Measurements from ENCODE around the gene RXRA. TPM values are rescaled to one million over a fixed set of nuclear protein-coding genes. Genes with fewer than 3 reads are reported as not detected.

Gene RXRA
- total RNA-seq, 1 donor from 2014 or later, result 49.4 TPM

DNA sequence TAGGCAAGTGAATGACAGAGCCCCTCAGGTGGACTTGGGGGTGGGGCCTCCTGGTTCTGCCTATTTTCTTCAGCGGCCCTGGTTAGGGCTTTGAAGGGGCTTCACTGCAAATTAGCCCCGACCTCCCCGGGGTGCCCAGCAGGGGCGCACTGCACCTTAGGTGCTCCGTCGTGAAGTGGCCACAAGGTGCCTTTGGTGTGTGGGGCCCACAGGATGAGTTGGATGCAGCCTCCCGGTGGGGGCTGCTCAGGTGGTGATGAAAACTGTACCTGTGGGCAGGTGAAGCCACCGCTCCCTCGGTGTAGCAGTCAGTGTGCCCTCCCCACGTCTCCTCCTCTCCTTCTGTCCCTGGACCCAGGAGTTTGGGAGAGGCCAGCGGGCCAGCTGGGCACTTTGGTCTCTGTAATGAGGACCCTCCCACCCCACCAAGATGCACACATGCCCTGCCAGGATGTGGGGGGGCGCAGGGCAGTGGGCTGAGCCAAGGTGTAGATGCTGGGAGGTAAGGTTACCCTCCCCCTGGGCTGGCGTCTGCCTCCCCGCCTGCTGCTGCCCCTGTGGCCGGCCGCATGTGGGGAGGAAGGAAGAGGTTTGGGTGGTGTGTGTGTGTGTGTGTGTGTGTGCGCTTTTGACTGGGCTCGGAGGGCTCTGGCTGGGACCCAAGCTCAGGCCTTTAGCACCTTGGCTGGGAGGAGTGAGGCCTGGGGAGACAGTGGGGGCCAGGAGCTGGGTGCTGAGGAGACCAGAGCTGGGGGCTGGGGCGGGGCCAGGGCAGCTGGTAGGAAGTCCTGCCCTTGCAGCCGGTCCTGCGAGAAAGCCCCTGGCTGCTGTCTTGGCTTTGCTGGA lies 55.6 kb downstream of the RXRA start:
- H3K36me3 ChIP-seq, result no peaks in the 10 kb centered on the region
- DNase-seq (ENCODE audit: extremely low spot score in 2 of 2), result no peak
- no peaks in the 10 kb centered on the region for H3K27me3 ChIP-seq
- TF ChIP-seq, protein P1, sequence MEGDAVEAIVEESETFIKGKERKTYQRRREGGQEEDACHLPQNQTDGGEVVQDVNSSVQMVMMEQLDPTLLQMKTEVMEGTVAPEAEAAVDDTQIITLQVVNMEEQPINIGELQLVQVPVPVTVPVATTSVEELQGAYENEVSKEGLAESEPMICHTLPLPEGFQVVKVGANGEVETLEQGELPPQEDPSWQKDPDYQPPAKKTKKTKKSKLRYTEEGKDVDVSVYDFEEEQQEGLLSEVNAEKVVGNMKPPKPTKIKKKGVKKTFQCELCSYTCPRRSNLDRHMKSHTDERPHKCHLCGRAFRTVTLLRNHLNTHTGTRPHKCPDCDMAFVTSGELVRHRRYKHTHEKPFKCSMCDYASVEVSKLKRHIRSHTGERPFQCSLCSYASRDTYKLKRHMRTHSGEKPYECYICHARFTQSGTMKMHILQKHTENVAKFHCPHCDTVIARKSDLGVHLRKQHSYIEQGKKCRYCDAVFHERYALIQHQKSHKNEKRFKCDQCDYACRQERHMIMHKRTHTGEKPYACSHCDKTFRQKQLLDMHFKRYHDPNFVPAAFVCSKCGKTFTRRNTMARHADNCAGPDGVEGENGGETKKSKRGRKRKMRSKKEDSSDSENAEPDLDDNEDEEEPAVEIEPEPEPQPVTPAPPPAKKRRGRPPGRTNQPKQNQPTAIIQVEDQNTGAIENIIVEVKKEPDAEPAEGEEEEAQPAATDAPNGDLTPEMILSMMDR (IDR thresholded peaks at IDR 0.05), result no peak
- TF ChIP-seq POLR2AphosphoS5 (IDR thresholded peaks at IDR 0.05; ENCODE audit: insufficient read depth in 1 of 2, low read depth in 1 of 2), result peak in 1 of 2 donors; percentile 26
- intact Hi-C loops (cut with DNase I), result no loop called here
- H3K4me1 ChIP-seq, result peaks cover 100% of the 10 kb centered on the region
- no peaks in the 10 kb centered on the region for H3K9me3 ChIP-seq
- no peak overlapping the region for H3K4me3 ChIP-seq
- peak overlapping the region; percentile 57 for H3K27ac ChIP-seq

DNA sequence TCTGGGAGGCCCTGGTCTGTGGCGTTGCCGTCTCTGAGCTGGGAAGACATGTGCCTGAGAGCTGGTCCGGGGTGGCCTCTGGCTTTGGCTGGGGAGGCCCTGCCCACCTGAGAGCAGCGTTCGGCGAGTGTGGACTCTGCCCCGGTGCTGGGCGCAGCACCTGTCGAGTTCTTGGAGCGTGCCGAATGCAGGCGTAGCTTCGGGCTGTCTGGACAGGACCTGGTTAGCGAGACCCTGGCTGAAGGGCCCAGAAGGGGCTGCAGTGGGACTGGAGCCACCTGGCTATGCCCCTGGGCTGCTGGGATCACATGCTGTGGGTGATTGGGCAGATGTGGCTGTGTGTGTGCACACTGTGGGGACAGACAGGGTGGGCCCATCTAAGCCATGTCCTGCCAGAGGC lies 56.5 kb downstream of the RXRA start:
- Histone ChIP-seq H3K4me1 (peaks cover 100% of the 10 kb centered on the region), H3K4me3 (no peak overlapping the region), H3K27me3 (no peaks in the 10 kb centered on the region), H3K9me3 (no peaks in the 10 kb centered on the region), H3K36me3 (no peaks in the 10 kb centered on the region), H3K27ac (peak overlapping the region; percentile 57)
- no peak for DNase-seq (ENCODE audit: extremely low spot score in 2 of 2)
- TF ChIP-seq, protein P1 (IDR thresholded peaks at IDR 0.05), result no peak
- intact Hi-C loops (cut with DNase I), result no loop called here

DNA sequence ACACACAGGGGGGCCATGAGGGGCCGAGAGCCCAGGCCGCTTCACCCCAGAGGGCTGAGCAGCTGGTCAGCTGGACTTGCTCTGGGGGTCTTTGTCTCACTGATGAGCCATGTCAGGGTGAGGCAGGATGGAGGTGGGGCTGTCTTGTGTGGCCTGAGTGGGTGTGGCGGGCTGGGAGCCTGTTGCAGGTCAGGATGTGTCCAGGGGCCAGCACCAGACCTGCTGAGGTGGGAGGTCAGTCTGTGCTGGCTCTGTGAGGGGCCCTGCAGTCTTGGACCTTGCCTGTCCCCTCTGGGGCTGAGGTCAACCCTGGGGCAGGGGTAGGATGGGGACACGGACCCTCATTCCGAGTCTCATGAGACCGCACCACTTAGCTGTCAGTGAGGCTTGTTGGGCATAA lies 56.9 kb downstream of the RXRA start:
- Histone ChIP-seq H3K4me3 (no peak overlapping the region), H3K27me3 (no peaks in the 10 kb centered on the region), H3K27ac (peak overlapping the region; percentile 39), H3K4me1 (peaks cover 100% of the 10 kb centered on the region), H3K9me3 (no peaks in the 10 kb centered on the region), H3K36me3 (no peaks in the 10 kb centered on the region)
- TF ChIP-seq, protein P1 (IDR thresholded peaks at IDR 0.05), result no peak
- TF ChIP-seq POLR2AphosphoS5 (IDR thresholded peaks at IDR 0.05; ENCODE audit: insufficient read depth in 1 of 2, low read depth in 1 of 2) (no peak), POLR2A (IDR thresholded peaks at IDR 0.05) (no peak)
- no peak for DNase-seq (ENCODE audit: extremely low spot score in 2 of 2)
- intact Hi-C loops (cut with DNase I), result no loop called here

DNA sequence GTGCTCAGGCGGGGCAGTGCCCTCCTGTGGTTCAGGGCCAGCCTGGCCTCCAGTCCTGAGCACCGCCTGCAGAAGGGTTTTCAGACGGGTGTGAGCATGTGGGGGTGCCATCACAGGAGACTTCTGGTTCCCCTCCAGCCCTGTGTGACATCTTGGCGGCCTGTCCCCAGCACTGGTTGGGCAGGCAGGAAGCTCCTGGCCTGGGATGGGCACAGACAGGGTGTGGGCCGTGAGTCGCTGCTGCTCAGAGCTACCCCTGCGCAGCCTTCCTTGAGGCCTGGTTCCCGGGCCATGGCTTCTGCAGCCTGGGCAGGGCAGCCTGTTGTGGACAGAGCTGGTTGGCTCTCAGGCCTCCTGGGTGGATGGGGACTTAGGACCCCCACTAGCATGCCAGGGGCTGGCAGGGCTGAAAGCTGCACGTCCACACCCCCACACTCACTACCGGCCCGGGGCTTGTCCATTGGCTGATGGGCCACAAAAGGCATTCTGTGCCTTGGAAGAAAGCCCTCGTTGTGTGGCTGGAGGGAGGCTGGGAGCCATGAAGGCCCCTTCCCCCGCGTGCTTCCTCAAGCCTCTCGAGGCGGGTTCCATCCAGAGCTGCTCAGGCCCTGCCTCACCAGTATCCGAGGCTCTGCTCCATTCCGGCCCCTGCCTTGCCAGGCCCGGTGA lies 58.7 kb downstream of the RXRA start:
- Histone ChIP-seq H3K4me1 (peaks cover 100% of the 10 kb centered on the region), H3K9me3 (no peaks in the 10 kb centered on the region), H3K36me3 (no peaks in the 10 kb centered on the region), H3K27me3 (no peaks in the 10 kb centered on the region), H3K4me3 (no peak overlapping the region), H3K27ac (peak overlapping the region; percentile 39)
- DNase-seq (ENCODE audit: extremely low spot score in 2 of 2), result no peak
- TF ChIP-seq, protein P1 (IDR thresholded peaks at IDR 0.05), result no peak
- no peak for TF ChIP-seq POLR2A (IDR thresholded peaks at IDR 0.05)
- intact Hi-C loops (cut with DNase I), result no loop called here

DNA sequence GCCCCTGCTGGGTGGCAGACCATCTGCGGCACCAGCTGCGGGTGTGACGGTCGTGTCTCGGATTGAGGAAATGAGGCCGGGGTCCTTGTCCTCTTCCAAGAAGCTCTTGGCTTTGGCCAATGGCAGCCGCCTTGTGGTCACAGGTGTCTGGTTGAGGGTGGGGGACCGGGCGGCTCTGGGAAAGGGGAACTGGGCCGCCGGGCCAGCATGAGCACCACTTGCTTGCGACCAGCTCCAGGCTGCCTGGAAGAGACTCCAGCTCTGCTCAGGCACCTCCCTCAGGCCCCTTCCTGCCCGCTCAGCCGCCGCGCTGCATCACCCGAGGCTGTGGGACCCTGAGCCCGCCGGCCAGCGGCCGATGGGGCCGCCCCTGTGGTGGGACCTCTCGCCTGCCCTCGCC lies 59.7 kb downstream of the RXRA start:
- H3K4me3 ChIP-seq, result no peak overlapping the region
- H3K4me1 ChIP-seq, result peaks cover 100% of the 10 kb centered on the region
- H3K9me3 ChIP-seq, result no peaks in the 10 kb centered on the region
- intact Hi-C loops (cut with DNase I), result no loop called here
- no peaks in the 10 kb centered on the region for H3K27me3 ChIP-seq
- no peaks in the 10 kb centered on the region for H3K36me3 ChIP-seq
- TF ChIP-seq POLR2A (IDR thresholded peaks at IDR 0.05), result no peak
- TF ChIP-seq POLR2AphosphoS5 (IDR thresholded peaks at IDR 0.05; ENCODE audit: insufficient read depth in 1 of 2, low read depth in 1 of 2), result no peak
- TF ChIP-seq, protein P1 (IDR thresholded peaks at IDR 0.05), result no peak
- no peak overlapping the region for H3K27ac ChIP-seq
- no peak for DNase-seq (ENCODE audit: extremely low spot score in 2 of 2)

Data from vagina (tissue), 2 donors.